SK-N-SH treated with all-trans-retinoic acid at 6 μM for 48 hours (cell line): ENCODE data around the gene WWC2.

Source experiments
- ATAC-seq: fragments of 200-7000 bp; cut with Tn5 transposase; 3 replicates; pipeline ENCODE4 v1.9.1; 2020; ENCODE audit warnings: mild to moderate bottlenecking, moderate library complexity
- BACH2 ChIP-seq: fragments of 250-450 bp; sonication (Bioruptor Pico); IDR thresholded peaks from 2 replicates; pipeline ENCODE4 v1.9.0; 2021; ENCODE audit warnings: mild to moderate bottlenecking, borderline replicate concordance
- CSDC2 ChIP-seq: fragments of 250-450 bp; sonication (Bioruptor Pico); IDR thresholded peaks from 2 replicates; pipeline ENCODE4 v1.5.0; 2020; ENCODE audit warnings: mild to moderate bottlenecking, moderate library complexity
- GLIS3 ChIP-seq: fragments of 250-450 bp; sonication (Bioruptor Pico); IDR thresholded peaks from 2 replicates; pipeline ENCODE4 v1.5.0; 2020; ENCODE audit warnings: mild to moderate bottlenecking, moderate library complexity
- ISL1 ChIP-seq: fragments of 250-450 bp; sonication (Bioruptor Pico); IDR thresholded peaks from 2 replicates; pipeline ENCODE4 v2.1.2; 2022; ENCODE audit warnings: mild to moderate bottlenecking, moderate library complexity
- OSR1 ChIP-seq: fragments of 250-450 bp; sonication (Bioruptor Pico); IDR thresholded peaks from 2 replicates; pipeline ENCODE4 v1.8.0; 2022; ENCODE audit warnings: moderate library complexity, mild to moderate bottlenecking, inconsistent platforms
- PATZ1 ChIP-seq: fragments of 250-450 bp; sonication (Bioruptor Pico); IDR thresholded peaks from 2 replicates; pipeline ENCODE4 v1.8.0; 2020; ENCODE audit warnings: mild to moderate bottlenecking, moderate library complexity, borderline replicate concordance
- POU6F1 ChIP-seq: fragments of 250-450 bp; sonication (Bioruptor Pico); IDR thresholded peaks from 2 replicates; pipeline ENCODE4 v1.8.0; 2021; ENCODE audit warnings: low read depth, mild to moderate bottlenecking, moderate library complexity, borderline replicate concordance
- PPARA ChIP-seq: fragments of 250-450 bp; sonication (Bioruptor Pico); IDR thresholded peaks from 2 replicates; pipeline ENCODE4 v1.5.0; 2020; ENCODE audit warnings: mild to moderate bottlenecking, borderline replicate concordance
- RARB ChIP-seq: fragments of 250-450 bp; sonication (Bioruptor Pico); IDR thresholded peaks from 2 replicates; pipeline ENCODE4 v1.8.0; 2021; ENCODE audit warnings: mild to moderate bottlenecking, moderate library complexity
- SNAI2 ChIP-seq: fragments of 250-450 bp; sonication (Bioruptor Pico); IDR thresholded peaks from 2 replicates; pipeline ENCODE4 v1.5.0; 2020; ENCODE audit warnings: mild to moderate bottlenecking, moderate library complexity
- TCF4 ChIP-seq: fragments of 250-450 bp; sonication (Bioruptor Pico); IDR thresholded peaks from 2 replicates; pipeline ENCODE4 v1.8.0; 2021; ENCODE audit warnings: mild to moderate bottlenecking, moderate library complexity, borderline replicate concordance
- TOX ChIP-seq: fragments of 250-450 bp; sonication (Bioruptor Pico); IDR thresholded peaks from 2 replicates; pipeline ENCODE4 v1.8.0; 2021; ENCODE audit warnings: mild to moderate bottlenecking, moderate library complexity, borderline replicate concordance
- TSHZ2 ChIP-seq: fragments of 250-450 bp; sonication (Bioruptor Pico); IDR thresholded peaks from 2 replicates; pipeline ENCODE4 v1.5.0; 2020; ENCODE audit warnings: mild to moderate bottlenecking, moderate library complexity
- ZC3H10 ChIP-seq: fragments of 250-450 bp; sonication (Bioruptor Pico); IDR thresholded peaks from 2 replicates; pipeline ENCODE4 v1.5.1; 2021; ENCODE audit warnings: mild to moderate bottlenecking, moderate library complexity
- ZFP3 ChIP-seq: fragments of 250-450 bp; sonication (Bioruptor Pico); IDR thresholded peaks from 2 replicates; pipeline ENCODE4 v1.5.0; 2020; ENCODE audit warnings: mild to moderate bottlenecking, moderate library complexity
- ZFP30 ChIP-seq: fragments of 450-650 bp; formaldehyde crosslinking; IDR thresholded peaks from 2 replicates; pipeline ENCODE4 v1.5.0; 2022; ENCODE audit warnings: mild to moderate bottlenecking, moderate library complexity
- ZNF565 ChIP-seq: fragments of 450-650 bp; formaldehyde crosslinking; conservative IDR thresholded peaks from 2 replicates; pipeline ENCODE4 v1.5.0; 2020; ENCODE audit warnings: low read depth, mild to moderate bottlenecking, moderate library complexity
- ZNF8 ChIP-seq: fragments of 450-650 bp; formaldehyde crosslinking; IDR thresholded peaks from 2 replicates; pipeline ENCODE4 v1.5.0; 2020; ENCODE audit warnings: mild to moderate bottlenecking, moderate library complexity
- TF ChIP-seq, protein P1 (sequence below): fragments of 250-450 bp; sonication (Bioruptor Pico); IDR thresholded peaks from 2 replicates; pipeline ENCODE4 v1.5.1; 2020; ENCODE audit warnings: low read depth, mild to moderate bottlenecking, moderate library complexity
- TF ChIP-seq, protein P2 (sequence below): fragments of 250-450 bp; sonication (Bioruptor Pico); IDR thresholded peaks from 2 replicates; pipeline ENCODE4 v1.5.1; 2021; ENCODE audit warnings: mild to moderate bottlenecking, moderate library complexity

Gene WWC2

GRCh38 chr4:183129675-183130074 lies 30.6 kb downstream of the WWC2 start:
- peak; percentile 73 for ATAC-seq
- TF ChIP-seq OSR1 (CRISPR knock-in tag) (no peak), ZNF8 (CRISPR knock-in tag) (no peak), TSHZ2 (CRISPR knock-in tag) (no peak), PATZ1 (no peak)
- TF ChIP-seq, protein P1, sequence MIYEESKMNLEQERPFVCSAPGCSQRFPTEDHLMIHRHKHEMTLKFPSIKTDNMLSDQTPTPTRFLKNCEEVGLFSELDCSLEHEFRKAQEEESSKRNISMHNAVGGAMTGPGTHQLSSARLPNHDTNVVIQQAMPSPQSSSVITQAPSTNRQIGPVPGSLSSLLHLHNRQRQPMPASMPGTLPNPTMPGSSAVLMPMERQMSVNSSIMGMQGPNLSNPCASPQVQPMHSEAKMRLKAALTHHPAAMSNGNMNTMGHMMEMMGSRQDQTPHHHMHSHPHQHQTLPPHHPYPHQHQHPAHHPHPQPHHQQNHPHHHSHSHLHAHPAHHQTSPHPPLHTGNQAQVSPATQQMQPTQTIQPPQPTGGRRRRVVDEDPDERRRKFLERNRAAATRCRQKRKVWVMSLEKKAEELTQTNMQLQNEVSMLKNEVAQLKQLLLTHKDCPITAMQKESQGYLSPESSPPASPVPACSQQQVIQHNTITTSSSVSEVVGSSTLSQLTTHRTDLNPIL (CRISPR knock-in tag): no peak

- ATAC-seq: peak; percentile 72
- no peak for TF ChIP-seq ZC3H10 (CRISPR knock-in tag)
These were observed 31.5 kb downstream of the WWC2 start for GRCh38 chr4:183130328-183131155.

DNA sequence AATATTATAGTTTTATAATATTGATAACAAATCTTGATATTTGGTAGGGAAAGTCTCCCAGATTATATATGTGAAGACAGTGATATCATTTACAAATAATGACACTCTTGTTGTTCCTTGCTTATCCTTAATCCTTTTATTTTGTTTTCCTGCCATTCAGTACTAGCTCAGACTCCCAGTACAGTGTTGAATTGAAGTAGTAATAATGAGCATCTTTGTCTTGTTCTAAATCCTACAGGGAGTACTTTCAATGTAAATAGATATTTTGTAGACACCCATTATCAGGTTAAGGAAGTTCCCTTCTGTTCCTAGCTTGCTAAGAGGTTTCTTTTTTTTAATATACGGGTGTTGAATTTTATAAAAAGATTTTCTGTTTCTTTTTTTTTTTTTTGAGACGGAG lies 33.0 kb downstream of the WWC2 start:
- no peak for ATAC-seq
- TF ChIP-seq ZNF565 (CRISPR knock-in tag) (no peak), CSDC2 (CRISPR knock-in tag) (no peak), OSR1 (CRISPR knock-in tag) (no peak), ZC3H10 (CRISPR knock-in tag) (no peak)

DNA sequence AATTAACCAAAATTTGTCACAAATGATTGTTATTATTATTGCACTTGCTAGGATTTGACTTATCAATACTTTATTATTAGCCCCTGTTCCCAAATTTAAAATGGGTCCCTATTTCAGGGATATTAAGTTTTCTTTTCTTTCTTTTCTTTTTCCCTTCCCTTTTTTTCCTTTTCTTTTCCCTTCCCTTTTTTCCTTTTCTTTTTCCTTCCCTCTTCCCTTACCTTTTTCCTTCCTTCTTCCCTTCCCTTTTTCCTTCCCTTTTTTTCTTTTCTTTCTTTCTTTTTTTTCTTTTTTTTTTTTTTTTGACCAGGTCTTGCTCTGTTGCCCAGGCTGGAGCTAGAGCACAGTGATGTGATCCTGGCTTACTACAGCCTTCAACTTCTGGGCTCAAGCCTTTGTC lies 33.8 kb downstream of the WWC2 start:
- ATAC-seq: no peak
- TF ChIP-seq RARB (CRISPR knock-in tag) (no peak), OSR1 (CRISPR knock-in tag) (no peak), TCF4 (CRISPR knock-in tag) (no peak), ZNF565 (CRISPR knock-in tag) (no peak), BACH2 (CRISPR knock-in tag) (no peak), ZFP3 (CRISPR knock-in tag) (no peak), GLIS3 (CRISPR knock-in tag) (no peak), SNAI2 (CRISPR knock-in tag) (no peak), TOX (CRISPR knock-in tag) (no peak), ZNF8 (CRISPR knock-in tag) (no peak), PATZ1 (no peak), PPARA (no peak), ZFP30 (CRISPR knock-in tag) (no peak), ISL1 (no peak), POU6F1 (CRISPR knock-in tag) (no peak)
- TF ChIP-seq, protein P2, sequence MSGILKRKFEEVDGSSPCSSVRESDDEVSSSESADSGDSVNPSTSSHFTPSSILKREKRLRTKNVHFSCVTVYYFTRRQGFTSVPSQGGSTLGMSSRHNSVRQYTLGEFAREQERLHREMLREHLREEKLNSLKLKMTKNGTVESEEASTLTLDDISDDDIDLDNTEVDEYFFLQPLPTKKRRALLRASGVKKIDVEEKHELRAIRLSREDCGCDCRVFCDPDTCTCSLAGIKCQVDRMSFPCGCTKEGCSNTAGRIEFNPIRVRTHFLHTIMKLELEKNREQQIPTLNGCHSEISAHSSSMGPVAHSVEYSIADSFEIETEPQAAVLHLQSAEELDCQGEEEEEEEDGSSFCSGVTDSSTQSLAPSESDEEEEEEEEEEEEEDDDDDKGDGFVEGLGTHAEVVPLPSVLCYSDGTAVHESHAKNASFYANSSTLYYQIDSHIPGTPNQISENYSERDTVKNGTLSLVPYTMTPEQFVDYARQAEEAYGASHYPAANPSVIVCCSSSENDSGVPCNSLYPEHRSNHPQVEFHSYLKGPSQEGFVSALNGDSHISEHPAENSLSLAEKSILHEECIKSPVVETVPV: no peak
- TF ChIP-seq, protein P1 (CRISPR knock-in tag): no peak
